Activated CD4-positive, CD25-positive, alpha-beta regulatory T cell (primary cell): ENCODE measurements around the gene POLN.
"Not testable (repeated sequence)": the region's sequence is repeated elsewhere in the genome, so short reads cannot be mapped to it uniquely, and the experiment has no call there.

ENCODE experiments used
- DNase-seq, 4 experiments: peaks; one replicate each; lab custom pipeline; 2025; lab: John Stamatoyannopoulos, UW

The POLN gene

DNA sequence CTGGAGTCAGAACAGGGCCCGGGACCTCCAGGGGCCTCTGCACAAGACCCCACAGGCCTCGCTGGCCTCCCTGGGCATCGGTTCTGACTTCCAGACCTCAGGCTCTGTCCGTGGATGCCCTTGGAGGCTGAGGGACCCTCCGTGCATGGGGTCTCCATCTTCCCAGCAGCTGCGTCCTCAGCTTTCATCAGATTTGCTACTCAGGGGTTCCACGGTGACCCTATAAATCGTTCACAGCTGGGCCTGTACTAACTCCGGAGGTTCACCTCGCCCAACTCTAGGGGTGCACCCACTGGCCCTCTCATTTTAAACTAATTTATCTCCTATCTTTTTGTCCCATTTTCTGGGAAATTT is 33.1 kb upstream of the POLN start:
- DNase-seq, result not testable (repeated sequence)

DNA sequence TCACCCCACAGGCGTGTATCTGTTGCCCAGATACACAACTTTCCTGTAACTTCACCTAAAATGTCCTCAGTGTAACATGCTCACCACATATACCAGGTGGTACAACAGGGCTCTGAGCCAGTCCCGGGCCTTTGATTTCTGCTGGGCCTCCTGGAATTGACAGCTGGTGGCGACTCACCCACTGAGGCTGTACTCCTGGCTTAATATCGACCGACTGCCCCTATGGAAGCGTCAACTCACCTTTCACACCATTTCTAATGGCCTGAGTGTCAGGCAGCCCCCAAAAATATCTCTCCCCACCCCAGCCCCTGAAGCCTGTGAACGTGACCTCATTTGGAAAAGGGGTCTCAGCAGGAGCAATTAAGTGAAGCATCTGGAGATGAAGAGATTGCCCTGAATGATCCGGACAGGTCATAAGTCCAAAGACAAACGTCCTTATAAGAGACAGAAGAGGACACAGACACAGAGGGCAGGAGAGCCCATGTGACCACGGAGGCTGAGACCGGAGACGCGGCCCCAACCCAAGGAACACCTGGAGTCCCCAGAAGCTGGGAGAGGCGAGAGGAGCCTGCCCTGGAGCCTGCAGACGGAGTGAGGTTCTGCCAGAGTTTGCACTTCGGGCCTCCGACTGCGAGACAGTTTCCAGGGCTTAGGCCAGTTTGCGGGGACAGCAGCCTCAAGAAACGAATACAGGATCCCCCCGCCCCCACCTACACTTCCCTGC is 32.6 kb upstream of the POLN start:
- no peak for DNase-seq

DNA sequence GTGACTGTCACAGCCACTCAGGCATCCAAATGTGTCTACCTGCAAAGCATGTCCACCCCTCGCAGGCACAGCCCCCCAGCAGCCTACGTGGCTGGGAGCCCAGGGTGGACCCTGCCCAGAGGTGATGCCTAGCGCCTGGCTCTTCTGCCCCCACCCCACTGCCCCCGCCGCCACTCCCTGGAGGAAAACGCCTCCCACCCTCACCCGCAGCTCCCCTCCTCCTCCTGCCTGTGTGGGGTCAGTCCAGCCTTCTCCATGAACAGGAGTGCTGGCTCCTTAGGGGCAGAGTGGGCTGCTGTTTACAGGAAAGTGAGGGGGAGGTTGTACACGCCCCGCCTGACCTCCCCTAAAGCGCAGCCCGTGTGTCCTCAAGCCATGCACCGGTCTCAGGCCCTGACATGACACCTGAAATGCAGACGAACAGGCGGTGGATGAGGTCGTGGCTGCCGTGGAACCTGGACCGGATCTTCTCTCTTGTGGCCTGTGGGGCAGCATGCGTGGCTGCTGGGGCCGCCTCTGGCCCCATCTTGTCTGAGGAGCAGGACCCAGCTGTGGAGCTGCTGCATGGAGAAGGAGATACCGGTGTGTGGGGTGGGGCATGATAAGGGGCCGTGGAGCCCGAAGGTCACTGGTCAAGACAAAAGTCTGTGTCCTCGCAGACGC is 31.9 kb upstream of the POLN start:
- no peak for DNase-seq

DNA sequence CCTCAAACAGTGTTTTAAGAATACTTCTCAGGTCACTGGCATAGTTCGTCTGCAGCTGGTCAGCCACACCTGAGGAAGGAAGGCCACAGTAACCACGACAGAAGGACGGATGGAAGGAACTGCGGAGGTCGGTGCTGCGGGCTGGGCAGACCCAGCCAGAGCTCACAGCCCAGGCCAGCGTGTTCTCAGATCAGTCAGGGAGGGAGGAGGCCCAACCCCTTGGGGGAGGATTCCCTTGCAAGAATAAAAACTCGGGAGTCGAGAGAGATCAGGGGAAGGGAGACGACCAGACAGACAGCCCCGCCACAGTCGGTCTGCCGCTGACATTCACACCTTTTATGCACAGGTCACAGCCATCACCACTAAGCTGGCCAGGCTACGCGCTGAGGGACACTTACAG is 31.3 kb upstream of the POLN start:
- DNase-seq, result no peak

DNA sequence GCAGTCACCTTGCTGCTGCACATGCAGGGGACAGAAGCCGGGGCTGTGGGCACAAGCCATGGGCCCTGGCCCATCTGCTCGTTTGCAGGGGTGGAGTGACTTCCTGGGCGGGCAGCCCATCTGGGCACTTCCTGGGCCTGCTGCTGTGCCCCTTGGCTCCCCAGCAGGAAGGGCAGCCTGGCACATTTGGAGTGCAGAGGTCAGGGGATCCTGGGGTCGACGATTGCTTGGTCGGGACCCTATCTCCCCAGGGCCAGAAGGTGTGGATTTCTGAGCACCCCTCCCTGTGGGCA is 30.9 kb upstream of the POLN start:
- no peak for DNase-seq

DNA sequence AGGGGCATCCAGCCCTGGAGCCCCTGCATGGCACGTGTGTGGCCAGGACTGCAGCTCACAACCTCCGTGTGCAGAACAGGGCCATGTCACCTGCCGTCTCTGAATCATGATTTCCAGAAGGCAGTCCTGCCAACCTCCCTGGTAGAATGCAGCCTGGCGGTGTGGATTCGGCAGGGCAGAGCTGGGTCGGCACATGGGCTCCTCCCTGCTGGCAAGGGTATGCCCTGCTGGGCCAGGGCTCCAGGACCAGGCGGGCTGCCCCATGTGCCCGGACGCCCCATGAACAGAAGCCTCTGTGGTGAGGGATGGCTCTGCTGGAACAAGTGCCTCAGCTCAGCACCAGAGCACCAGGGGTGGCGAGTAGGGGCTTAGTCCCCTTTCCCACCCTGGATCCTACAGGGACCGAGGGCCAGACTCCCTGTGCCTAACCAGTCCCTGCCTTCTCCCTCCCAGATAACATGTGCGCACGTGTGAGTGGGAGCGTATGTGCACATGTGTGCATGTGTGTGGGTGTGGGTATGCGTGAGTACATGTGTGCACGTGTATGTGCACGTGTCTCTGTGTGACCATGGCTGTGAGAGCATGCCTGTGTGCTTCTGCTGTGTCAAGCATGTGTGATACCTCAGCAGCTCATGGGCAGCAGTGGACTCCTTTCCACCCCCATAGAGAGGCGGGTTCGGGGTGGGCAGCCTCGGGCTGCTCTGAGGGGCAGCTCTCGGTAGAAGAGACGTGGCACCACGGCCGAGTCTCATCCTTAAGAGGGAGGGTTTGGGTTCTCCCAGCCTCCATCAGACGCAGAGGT is 30.3 kb upstream of the POLN start:
- no peak for DNase-seq

DNA sequence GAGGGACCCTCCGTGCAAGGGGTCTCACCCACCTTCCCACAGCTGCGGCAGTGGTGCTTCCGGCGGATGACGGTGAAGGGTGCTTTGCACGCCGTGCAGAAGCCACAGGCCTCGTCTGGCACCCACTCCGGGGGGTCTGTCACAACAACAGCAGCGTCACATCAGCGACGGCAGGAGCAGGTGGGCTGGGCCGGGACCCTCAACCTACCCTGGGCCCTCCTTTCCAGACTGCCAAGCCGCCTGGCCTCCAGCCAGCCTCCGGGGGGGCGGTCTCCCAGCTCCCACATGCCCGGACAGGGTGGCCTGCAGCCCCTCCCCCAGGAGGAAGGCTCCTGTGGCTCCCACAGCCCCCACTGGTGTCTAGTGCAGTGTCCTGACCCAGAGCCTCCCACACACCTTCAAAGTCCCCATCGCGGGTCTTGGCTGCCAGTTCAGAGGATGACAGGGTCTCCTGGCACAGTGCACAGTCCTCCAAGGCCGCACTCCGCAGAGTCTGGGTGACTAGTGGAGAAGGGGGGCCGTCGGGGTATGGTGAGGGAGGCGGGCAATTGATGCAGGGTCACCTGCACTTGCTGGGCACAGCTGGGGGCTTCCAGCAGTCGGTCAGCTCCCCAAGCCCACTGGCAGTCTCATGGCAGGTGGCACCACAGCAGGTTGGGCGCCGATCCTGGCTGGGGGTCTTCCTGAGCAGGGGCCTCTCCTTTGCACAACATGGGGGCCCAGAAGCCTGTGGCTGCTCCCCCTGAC is 29.5 kb upstream of the POLN start:
- no peak for DNase-seq

DNA sequence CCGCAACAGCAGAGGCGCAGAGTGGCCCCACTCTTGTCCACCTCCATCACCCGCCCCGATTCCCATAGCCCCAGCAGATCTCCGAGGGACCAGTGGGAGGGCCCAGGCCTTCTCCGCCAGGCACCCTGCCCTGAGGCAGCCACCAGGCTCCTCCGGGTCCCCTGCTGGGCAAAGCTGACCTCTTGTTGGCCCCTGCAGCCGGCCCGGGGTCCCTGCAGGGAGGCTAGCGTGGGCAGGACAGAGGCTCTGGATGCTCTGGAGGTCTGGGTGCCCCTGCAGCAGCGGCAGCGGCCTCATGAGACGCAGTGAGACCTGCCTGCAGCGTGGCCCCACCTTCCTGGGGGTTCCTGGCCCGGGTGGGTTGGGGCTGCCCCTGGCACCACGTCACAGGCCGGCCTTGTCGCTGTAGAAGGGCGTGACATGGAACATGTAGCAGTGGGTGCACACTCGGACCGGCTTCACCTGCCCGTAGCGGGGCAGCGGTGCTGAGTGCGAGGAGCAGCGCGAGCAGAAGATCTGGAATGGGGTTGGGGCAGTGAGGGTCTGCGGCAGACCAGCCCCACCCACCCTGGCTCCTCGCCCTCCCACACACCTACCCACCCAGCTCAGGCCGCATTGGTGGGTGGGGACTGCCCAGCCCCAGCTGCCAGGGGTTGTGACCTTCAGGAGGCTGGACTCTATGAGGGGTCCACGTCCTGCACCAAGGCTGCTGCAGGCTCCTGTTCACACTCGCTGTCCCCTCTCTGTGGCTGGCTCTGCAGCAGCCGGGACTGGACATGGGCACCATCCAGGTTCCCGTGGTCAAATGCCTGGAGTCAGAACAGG is 28.6 kb upstream of the POLN start:
- DNase-seq, result no peak

DNA sequence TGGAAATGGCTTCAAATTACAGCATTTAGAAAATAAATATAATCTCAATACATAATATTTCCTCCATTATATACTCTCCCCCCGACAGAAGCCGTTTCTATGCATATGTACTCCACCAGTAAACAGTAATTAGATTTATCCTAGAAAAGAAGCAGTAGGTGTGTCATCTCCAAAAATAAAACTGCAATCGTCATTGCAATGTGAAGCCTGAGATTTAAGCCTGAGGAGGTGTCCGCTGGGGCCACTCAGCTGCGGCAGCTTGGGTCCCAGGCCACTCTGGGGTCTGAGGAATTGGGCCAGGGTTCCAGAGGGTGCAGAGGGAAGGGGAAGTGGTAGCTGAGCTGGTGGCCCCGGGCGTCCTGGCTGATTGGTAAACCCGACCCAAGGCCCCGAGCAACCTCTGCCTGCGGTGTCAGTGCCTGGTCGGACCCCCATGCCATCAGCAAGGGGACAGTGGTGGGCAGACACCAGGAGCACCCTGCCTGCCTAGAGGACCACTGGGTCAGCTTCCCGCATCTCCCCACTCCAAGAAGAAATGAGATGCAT is 27.8 kb upstream of the POLN start:
- DNase-seq, result no peak

DNA sequence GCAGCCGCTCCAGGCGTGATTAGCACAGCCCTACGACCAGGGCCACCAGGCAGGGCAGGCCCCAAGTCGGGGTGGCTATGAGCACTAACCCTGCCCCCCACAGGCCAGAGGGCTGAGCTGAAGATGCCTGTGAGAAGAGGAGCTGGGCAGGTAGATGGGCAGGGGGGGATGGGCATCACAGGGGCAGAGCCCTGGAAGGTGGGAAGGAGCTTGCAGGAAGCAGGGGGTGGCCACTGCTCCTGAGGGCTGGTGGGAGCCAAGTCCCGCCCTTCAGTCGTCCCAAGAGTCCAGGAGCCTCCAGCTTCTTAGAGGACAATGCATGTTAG is 27.2 kb upstream of the POLN start:
- no peak for DNase-seq

DNA sequence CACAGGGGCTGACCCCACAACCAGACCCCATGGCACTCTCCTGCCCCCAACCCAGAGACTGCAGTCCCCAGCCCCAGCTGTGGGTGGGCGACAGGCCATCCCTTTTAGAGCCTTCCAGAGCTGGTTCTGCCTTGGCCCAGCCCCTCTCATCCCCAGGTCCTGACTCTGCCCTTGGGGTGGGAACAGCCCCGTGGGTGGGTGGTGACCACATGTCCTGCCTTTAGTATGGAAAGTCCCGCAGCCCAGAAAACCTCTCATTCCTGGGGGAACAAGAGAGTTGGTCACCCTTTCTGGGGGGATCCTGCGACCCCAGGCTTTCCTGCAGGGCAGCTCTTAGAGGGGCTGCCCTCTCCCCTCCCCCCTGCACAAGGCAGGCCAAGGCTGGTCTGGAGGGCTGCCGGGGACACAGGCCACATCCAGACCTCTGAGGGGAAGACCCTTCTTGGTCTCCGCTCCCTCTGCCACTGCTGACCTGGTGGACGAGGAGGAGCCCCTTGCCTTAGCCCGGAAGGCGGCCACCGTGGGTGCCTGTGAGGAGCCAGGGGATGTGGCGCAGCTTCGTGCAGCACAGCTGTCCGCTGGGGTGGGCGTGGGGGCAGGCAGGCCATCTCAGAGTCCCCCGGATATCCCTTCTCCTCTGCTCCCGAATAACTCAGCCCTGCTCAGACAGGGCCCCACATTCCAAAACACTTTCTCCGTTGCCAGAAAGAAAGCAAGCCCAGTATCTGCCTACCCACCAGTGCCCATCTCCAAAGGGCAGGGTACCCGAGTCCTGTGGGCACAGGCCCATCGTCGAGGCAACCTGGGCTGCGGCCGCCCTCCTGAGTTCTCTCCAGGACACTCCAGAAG is 26.7 kb upstream of the POLN start:
- DNase-seq, result no peak

DNA sequence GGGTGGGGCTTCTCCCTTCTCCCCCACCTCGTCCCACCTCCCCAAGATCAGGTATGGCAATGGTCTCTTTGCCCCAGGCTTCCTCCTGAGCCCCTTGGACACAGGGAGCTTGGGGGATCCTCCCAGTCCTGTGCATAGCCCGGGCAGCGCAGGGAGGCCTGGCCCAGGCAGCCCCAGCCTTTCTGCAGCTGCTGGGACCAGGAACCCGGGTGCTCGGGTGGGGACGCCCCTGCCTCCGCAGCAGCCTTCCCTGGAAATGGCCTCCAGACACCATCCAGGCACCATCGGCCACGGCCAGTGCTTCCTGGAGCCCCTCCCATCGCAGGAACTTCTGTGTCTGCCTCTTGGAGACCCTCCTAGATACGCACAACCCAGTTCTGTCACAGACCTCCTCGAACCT is 25.9 kb upstream of the POLN start:
- no peak for DNase-seq

DNA sequence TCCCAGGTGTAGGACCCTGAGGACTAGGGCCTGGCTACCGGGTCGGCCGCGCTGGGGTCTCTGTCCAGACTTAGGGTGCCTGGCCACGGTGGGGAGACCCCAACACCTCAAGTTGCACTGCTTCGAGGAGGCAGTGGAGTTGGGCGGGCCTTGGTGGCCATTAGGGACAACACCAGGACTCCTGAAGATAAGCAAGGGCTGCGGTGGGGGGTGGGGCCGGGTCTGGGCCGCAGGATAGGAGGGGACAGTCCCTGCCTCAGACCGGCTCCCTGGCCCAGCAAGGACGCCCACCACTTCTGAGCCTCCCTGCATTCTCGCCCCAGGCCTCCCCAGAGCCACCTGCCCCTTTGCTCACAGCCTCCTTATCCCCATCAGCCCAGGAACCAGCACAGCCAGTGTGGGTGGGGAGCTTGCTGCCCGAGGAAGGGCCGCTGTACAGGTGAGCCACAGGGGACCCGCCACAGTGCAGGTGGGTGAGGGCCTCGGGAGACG is 25.4 kb upstream of the POLN start:
- no peak for DNase-seq

DNA sequence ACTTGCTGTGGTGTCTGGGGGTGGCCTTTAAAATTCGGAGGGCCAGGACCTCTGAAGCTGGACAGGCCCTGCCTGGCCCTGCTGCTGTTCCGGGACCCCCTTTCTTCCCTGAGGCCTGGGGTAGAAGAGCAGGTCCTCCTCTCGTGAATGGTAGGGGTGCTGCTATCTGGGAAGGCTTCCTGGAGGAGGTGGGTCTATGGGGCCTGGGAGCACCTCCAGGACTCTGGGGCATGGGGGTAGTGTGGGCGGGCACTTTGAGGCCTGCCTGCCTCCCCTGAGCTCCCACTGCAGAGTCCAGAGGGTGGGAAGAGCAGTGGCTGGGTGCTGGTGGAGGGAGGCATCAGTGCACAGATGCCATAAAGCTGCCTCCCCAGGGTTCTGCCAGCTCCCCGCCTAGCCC is 24.9 kb upstream of the POLN start:
- no peak for DNase-seq

DNA sequence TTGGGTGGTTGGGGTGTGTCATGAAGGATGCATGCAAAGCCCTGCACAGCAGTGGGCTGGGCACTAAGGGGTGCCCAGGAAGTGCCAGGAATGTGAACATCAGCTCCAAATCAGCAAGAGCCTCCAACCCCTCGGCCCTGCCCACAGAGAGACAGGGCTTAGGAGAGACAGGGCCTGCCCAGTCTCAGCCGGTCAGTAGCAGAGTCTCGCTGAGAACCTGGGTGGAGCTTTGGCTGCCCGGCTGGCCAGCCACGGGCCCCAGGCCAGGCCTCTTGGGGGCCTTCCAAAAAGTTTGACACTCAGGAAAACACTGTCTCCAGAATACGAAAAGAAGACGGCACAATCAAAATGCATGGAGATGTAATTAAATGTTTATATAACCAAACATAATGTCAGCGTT is 24.3 kb upstream of the POLN start:
- no peak for DNase-seq

DNA sequence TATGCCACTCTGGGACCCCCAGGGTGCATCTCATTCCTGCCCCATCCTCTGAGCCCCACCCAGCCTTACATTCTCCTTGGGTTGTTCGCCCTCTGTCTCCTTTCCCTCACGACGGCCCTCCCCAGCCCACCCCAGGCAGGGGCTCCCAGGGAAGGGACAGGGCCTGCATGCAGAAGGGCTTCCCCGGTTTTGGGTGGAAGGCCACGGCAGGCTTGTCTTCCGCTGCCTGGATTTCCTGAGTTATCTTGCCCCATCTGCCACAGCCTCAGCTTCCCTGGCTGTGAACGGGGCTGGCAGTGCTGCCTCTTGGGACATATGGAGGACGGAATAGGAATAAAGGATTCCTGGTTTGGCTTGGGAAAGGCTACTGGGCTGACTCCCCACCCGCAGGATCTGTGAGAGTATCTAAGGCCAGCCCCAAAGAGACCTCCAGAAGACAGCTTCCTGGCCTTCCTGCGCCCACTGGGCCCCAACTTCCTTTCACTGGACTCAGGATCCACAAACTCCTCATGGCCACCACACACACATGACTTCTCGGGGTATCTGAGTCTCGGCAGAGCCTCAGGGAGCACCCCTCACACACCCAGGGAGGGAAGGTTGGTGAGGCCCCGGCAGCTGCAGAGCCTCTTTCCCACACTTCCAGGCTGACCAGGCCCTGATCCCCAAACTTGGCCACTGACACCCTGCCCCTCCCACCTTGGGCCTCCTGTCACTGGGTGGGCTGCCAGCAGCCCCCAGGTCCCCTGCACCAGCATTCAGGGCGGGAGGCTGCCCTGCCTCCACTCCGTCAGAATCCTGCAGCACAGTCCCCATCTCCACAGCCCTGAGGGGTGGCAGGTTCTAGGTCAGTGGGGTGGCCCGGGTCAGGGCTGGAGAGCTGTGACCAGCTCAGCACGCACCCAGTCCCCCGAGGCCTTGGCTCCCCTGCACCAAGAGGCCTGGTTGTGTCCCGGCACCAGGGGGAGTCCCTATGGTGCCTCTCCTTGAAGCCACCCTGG is 23.5 kb upstream of the POLN start:
- DNase-seq, result no peak

DNA sequence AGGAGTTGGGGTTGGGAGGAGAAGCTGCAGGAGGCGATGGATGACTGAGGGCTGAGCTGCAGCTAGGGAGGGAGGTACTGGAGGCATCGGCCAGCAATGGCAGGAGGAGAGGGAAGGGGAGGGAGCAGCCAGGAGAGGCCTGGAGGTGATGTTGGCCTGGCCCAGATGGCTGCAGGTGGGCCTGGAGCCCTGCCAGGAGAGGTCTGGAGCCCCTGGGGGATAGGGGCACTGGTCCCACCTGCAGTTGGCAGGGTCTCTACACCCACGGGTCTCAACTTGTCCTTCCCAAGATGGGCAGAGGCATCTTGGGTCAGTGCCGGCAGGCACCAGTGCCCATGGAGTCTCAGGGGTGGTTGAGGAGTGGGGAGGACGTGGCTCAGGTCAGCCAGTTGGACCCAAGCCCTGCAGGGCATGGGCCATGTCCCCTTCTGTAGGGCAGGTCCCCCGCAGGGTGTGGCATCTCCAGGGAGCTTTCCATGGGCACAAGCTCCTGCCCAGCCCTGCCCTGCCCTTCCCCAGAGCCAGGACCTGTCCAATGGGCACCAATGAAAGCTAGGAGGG is 22.6 kb upstream of the POLN start:
- no peak for DNase-seq

DNA sequence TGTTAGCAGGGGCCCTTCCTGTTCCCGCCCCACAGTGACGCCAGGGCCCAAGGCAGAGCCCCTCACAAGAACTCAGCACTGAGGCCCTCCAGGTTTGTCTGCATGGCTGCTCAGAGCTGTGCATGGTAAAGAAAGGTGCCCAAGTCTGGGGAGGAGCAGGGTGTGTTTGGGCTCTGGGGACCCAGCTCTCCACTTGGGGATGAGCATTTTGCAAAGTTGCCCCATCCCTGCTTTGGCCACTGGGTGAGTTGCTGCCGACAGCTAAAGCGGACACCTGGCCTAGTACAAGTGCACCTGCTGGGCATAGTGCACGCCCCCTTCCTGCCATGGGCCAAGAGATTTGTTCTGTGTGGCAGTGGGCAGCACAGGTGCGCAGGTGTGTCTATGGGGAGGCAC is 22.0 kb upstream of the POLN start:
- no peak for DNase-seq

DNA sequence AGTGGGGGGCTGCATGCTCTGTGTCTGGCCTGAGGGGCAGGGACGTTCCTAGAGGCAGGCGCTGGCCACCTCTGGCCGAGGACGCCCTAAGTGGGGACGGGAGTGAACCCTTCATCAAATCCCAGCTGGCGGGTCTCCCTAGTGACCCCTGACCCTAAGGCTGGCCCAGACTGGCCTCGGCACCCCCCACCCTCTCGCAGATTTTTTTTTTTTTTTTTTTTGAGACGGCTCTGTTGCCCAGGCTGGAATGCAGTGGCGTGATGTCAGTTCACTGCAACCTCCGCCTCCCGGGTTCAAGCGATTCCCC is 21.0 kb upstream of the POLN start:
- no peak for DNase-seq
